BE2C (cell line): Measurements from ENCODE around the gene CAB39.

Experiments
- DNase-seq: peaks from one replicate; pipeline ENCODE4 v3.0.0-alpha.2; 2020
- H3K27me3 ChIP-seq: fragments of 250-450 bp; sonication (Bioruptor Pico); 2 replicates; pipeline ENCODE4 v1.5.1; 2020; ENCODE audit warnings: mild to moderate bottlenecking
- H3K36me3 ChIP-seq: fragments of 250-450 bp; sonication (Bioruptor Pico); 2 replicates; pipeline ENCODE4 v1.5.1; 2020; ENCODE audit warnings: mild to moderate bottlenecking
- H3K4me1 ChIP-seq: fragments of 250-450 bp; sonication (Bioruptor Pico); 2 replicates; pipeline ENCODE4 v1.5.1; 2020
- H3K4me3 ChIP-seq: 2 replicates; pipeline ENCODE4 v1.5.1; 2011; ENCODE audit warnings: low read depth, low read length
- H3K9me3 ChIP-seq: fragments of 250-450 bp; sonication (Bioruptor Pico); 2 replicates; pipeline ENCODE4 v1.5.1; 2020
- TF ChIP-seq, protein P1 (sequence below): IDR thresholded peaks from 2 replicates; pipeline ENCODE4 v1.5.1; 2012; ENCODE audit warnings: mild to moderate bottlenecking, low read depth, low read length

The CAB39 gene

DNA sequence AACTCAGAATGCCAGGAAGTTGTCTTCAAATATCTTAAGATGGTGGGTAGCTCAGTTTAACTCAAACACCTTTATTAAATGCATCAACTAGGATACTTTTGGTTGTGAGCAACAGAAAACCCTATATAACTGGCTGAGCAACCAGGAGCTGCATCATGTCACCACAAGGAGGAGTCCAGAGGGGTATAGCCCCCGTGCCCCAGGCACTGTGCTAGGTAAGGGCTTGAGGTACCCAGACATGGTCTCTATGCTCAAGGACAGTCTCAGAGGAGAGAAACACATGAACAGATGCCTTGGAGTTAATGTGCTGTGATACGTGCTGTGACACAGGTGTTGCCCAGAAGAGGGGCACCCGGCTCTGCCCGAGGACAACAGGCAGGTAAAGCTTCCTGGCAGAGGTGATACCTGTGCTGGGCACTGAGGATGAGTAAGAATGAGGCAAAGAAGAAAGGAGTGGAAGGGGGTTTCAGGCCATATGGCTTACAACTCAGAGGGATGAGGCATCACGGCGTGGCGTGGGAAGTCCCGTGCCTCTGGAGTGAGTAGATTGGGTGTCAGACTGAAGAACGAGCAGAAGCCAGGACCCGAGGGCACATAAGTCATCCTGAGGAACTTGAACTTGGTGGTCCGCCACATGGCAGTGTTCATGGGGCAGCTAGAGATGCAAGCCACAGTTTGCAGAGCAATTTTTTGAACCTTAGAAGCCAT, 32.0 kb upstream of the CAB39 start:
- H3K36me3 ChIP-seq: no peaks in the 10 kb centered on the region
- TF ChIP-seq, protein P1, sequence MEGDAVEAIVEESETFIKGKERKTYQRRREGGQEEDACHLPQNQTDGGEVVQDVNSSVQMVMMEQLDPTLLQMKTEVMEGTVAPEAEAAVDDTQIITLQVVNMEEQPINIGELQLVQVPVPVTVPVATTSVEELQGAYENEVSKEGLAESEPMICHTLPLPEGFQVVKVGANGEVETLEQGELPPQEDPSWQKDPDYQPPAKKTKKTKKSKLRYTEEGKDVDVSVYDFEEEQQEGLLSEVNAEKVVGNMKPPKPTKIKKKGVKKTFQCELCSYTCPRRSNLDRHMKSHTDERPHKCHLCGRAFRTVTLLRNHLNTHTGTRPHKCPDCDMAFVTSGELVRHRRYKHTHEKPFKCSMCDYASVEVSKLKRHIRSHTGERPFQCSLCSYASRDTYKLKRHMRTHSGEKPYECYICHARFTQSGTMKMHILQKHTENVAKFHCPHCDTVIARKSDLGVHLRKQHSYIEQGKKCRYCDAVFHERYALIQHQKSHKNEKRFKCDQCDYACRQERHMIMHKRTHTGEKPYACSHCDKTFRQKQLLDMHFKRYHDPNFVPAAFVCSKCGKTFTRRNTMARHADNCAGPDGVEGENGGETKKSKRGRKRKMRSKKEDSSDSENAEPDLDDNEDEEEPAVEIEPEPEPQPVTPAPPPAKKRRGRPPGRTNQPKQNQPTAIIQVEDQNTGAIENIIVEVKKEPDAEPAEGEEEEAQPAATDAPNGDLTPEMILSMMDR: no peak
- no peak for DNase-seq

DNA sequence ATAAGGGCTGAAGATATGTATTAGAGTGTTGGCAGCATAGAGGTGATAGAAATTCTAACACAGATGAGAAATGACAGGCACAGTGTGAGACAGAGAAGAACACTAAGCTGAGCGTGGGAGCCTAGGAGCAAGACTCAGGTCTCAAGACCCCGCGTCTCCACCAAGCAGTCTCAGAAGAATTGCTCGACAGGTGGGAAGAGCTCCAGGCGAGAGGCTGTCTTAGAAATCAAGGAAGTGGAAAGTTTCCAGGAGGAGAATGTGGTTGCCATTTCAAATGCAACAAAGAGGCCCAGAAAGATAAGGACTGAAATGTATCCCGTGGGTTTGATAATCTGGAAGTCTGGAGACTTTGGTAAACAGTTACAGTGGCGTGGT, 31.5 kb upstream of the CAB39 start:
- no peaks in the 10 kb centered on the region for H3K4me1 ChIP-seq
- TF ChIP-seq, protein P1: no peak
- no peak overlapping the region for H3K4me3 ChIP-seq
- H3K9me3 ChIP-seq: no peaks in the 10 kb centered on the region
- H3K36me3 ChIP-seq: no peaks in the 10 kb centered on the region
- no peak for DNase-seq
- no peaks in the 10 kb centered on the region for H3K27me3 ChIP-seq

More for the DNA sequence above, 32.0 kb upstream of the CAB39 start:
- no peaks in the 10 kb centered on the region for H3K27me3 ChIP-seq
- H3K9me3 ChIP-seq: no peaks in the 10 kb centered on the region
- H3K4me1 ChIP-seq: no peaks in the 10 kb centered on the region
- no peak overlapping the region for H3K4me3 ChIP-seq

DNA sequence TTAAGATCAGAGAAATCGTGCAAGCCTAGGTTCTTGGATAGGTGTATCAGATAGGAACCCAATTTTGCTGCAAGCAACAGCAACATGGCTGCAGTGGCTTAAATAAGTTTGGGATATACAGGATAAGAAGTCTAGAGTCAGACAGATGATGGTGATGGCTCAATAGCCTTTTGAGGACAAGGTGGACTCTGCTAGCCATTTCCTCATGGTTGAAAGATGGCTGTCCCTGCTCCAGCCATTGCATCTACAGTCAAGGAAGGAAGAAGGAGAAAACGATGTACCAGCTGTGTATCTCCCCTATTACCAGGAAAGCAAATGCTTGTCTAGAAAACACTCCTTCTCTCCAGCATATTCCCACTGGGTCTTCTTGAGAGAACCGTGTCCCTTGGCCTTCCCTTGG, 30.1 kb upstream of the CAB39 start:
- Histone ChIP-seq H3K4me1 (no peaks in the 10 kb centered on the region), H3K4me3 (no peak overlapping the region), H3K27me3 (no peaks in the 10 kb centered on the region), H3K36me3 (no peaks in the 10 kb centered on the region), H3K9me3 (no peaks in the 10 kb centered on the region)
- DNase-seq: no peak
- TF ChIP-seq, protein P1: no peak

DNA sequence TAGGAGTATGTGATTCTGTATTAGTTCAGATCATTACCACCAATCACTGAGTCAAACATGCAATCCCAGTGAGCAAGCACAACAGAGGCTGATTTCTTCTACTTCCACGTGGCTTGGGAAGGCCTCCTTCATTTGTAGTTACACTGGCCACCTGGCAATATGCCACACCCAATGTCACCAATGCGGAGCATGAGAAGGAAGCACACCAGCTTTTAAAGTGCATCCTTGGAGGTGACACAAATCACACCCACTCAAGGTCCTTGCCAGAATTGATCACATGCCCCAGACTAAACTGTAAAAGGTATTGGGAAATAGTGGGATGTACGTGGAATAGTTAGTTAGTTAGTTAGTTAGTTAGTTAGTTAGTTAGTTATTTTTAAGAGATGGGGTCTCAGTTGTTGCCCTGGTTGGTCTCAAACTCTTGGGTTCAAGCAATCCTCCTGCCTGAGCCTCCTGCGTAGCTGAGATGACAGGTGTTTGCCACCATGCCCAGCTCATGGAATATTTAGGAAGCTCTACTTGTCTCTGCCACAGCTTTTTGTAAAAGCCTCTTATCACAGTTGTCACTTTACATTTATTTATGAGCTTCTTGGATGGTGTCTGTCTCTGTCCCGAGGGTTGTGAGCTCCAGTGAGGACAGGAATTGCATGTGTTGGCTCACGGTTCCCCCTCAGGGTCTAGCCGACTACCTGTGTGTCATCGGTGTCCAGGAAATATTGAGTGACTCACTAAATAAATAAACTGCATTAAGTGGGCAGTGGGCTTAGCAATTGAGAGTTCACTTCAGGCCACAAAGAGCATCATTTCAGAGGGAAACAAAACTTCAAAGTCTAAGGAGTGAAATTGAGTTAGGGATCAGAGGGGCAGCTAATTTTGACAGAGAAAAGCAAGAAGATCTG, 28.1 kb upstream of the CAB39 start:
- Histone ChIP-seq H3K9me3 (no peaks in the 10 kb centered on the region), H3K4me1 (no peaks in the 10 kb centered on the region), H3K36me3 (no peaks in the 10 kb centered on the region), H3K4me3 (no peak overlapping the region), H3K27me3 (no peaks in the 10 kb centered on the region)
- no peak for DNase-seq
- TF ChIP-seq, protein P1: no peak

DNA sequence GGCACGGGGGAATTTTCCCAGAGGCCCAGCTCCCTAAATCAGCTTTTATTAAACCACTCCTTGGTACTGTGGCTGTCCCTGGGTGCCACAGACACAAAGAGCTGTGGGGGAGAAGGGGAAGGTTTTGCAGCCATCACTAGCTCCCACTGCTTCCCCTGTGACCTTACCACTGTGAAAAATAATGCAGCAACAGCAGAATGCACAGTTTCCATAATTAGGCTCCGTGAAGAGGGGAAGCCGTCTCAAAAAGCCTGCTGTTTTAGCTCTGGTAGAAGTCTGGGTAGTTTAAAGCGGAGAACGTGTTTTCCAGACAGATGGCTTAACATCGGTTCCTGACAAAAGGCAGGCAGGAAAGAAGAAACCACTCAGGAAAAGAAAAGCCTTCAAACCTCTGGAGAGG, 27.5 kb upstream of the CAB39 start:
- Histone ChIP-seq H3K27me3 (no peaks in the 10 kb centered on the region), H3K9me3 (no peaks in the 10 kb centered on the region), H3K36me3 (no peaks in the 10 kb centered on the region), H3K4me1 (no peaks in the 10 kb centered on the region), H3K4me3 (no peak overlapping the region)
- no peak for DNase-seq
- TF ChIP-seq, protein P1: no peak

DNA sequence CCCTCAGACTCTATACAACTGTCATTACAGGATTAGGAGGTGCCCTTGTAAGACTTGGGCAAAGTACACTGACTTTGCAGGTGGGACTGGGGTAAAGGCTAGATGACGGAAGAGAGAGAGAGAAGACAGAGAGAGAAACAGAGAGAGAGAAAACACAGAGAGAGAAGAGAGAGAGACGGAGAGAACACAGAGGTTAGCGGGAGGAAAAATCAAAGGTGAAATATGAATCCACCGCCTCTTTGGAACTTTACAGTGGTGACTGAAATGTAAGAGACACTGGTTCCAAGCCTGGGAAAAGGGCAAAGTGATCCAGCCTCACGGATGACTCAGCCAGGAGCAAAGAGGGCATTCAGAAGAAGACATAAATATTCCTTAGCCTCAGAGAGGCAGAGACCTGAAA, 25.1 kb upstream of the CAB39 start:
- DNase-seq: no peak
- Histone ChIP-seq H3K27me3 (no peaks in the 10 kb centered on the region), H3K4me3 (no peak overlapping the region), H3K36me3 (no peaks in the 10 kb centered on the region), H3K9me3 (no peaks in the 10 kb centered on the region), H3K4me1 (no peaks in the 10 kb centered on the region)
- TF ChIP-seq, protein P1: no peak
